ENCODE results near the gene ARHGEF19. TPM values are rescaled to one million over a fixed set of nuclear protein-coding genes. Genes with fewer than 3 reads are reported as not detected.

The ARHGEF19 gene
- total RNA-seq, 1 donor from 2014 or later, result 0.52 TPM

- Histone ChIP-seq H3K27ac (ENCODE audit: low read depth, low read length) (peak within 1 kb of the TSS; percentile 69), H3K9ac (ENCODE audit: low read depth in 1 of 3, low read length in 3 of 3) (peak within 1 kb of the TSS; percentile 78 to 89 (median 88)), H3K36me3 (ENCODE audit: control insufficient read depth in 3 of 3, insufficient read depth in 3 of 3, low read length in 3 of 3) (peaks cover 0 to 8% (median 2%) of the 10 kb centered on the region in 3 donors), H3K4me3 (ENCODE audit: low read length in 3 of 3) (peak within 1 kb of the TSS; percentile 74 to 88 (median 81)), H3K4me1 (ENCODE audit: control insufficient read depth in 3 of 3, insufficient read depth in 3 of 3, low read length in 3 of 3) (peaks cover 17 to 19% (median 18%) of the 10 kb centered on the region in 3 donors), H3K27me3 (ENCODE audit: control insufficient read depth in 3 of 3, insufficient read depth in 3 of 3, low read length in 3 of 3) (no peaks in the 10 kb centered on the region), H3K9me3 (ENCODE audit: control insufficient read depth in 3 of 3, low read length in 3 of 3) (no peaks in the 10 kb centered on the region)
Observed at GRCh38 chr1:16236511-16237342, 24.3 kb upstream of the ARHGEF19 start, which contains the start of gene CPLANE2. CPLANE2 (minus strand) TSS chr1:16237183; CDS start chr1:16236742, 441 bp downstream.

GRCh38 chr1:16235944-16236510 is 23.6 kb upstream of the ARHGEF19 start:
- Histone ChIP-seq H3K36me3 (ENCODE audit: control insufficient read depth in 3 of 3, insufficient read depth in 3 of 3, low read length in 3 of 3) (peaks cover 0 to 8% (median 2%) of the 10 kb centered on the region in 3 donors), H3K4me1 (ENCODE audit: control insufficient read depth in 3 of 3, insufficient read depth in 3 of 3, low read length in 3 of 3) (peaks cover 16 to 18% (median 17%) of the 10 kb centered on the region in 3 donors), H3K9ac (ENCODE audit: low read depth in 1 of 3, low read length in 3 of 3) (peak overlapping the region; percentile 78 to 89 (median 88)), H3K27me3 (ENCODE audit: control insufficient read depth in 3 of 3, insufficient read depth in 3 of 3, low read length in 3 of 3) (no peaks in the 10 kb centered on the region), H3K9me3 (ENCODE audit: control insufficient read depth in 3 of 3, low read length in 3 of 3) (no peaks in the 10 kb centered on the region), H3K27ac (ENCODE audit: low read depth, low read length) (peak overlapping the region; percentile 69), H3K4me3 (ENCODE audit: low read length in 3 of 3) (peak overlapping the region; percentile 74 to 88 (median 81))

- Histone ChIP-seq H3K27me3 (ENCODE audit: control insufficient read depth in 3 of 3, insufficient read depth in 3 of 3, low read length in 3 of 3) (no peaks in the 10 kb centered on the region), H3K4me3 (ENCODE audit: low read length in 3 of 3) (no peak overlapping the region), H3K27ac (ENCODE audit: low read depth, low read length) (no peak overlapping the region), H3K36me3 (ENCODE audit: control insufficient read depth in 3 of 3, insufficient read depth in 3 of 3, low read length in 3 of 3) (peaks cover 0 to 8% (median 2%) of the 10 kb centered on the region in 3 donors), H3K9ac (ENCODE audit: low read depth in 1 of 3, low read length in 3 of 3) (no peak overlapping the region), H3K9me3 (ENCODE audit: control insufficient read depth in 3 of 3, low read length in 3 of 3) (no peaks in the 10 kb centered on the region), H3K4me1 (ENCODE audit: control insufficient read depth in 3 of 3, insufficient read depth in 3 of 3, low read length in 3 of 3) (peaks cover 16 to 18% (median 17%) of the 10 kb centered on the region in 3 donors)
Observed at GRCh38 chr1:16235347-16235746, 22.9 kb upstream of the ARHGEF19 start.

GRCh38 chr1:16233431-16233830 is 21.0 kb upstream of the ARHGEF19 start:
- H3K4me1 ChIP-seq (ENCODE audit: control insufficient read depth in 3 of 3, insufficient read depth in 3 of 3, low read length in 3 of 3), result peaks cover 16 to 18% (median 17%) of the 10 kb centered on the region in 3 donors
- peaks cover 0 to 3% (median 3%) of the 10 kb centered on the region in 3 donors for H3K27me3 ChIP-seq (ENCODE audit: control insufficient read depth in 3 of 3, insufficient read depth in 3 of 3, low read length in 3 of 3)
- no peak overlapping the region for H3K9ac ChIP-seq (ENCODE audit: low read depth in 1 of 3, low read length in 3 of 3)
- H3K36me3 ChIP-seq (ENCODE audit: control insufficient read depth in 3 of 3, insufficient read depth in 3 of 3, low read length in 3 of 3), result peaks cover 0 to 8% (median 2%) of the 10 kb centered on the region in 3 donors
- H3K4me3 ChIP-seq (ENCODE audit: low read length in 3 of 3), result no peak overlapping the region
- no peaks in the 10 kb centered on the region for H3K9me3 ChIP-seq (ENCODE audit: control insufficient read depth in 3 of 3, low read length in 3 of 3)
- no peak overlapping the region for H3K27ac ChIP-seq (ENCODE audit: low read depth, low read length)

GRCh38 chr1:16232316-16232710 is 19.9 kb upstream of the ARHGEF19 start:
- Histone ChIP-seq H3K9me3 (ENCODE audit: control insufficient read depth in 3 of 3, low read length in 3 of 3) (no peaks in the 10 kb centered on the region), H3K9ac (ENCODE audit: low read depth in 1 of 3, low read length in 3 of 3) (no peak overlapping the region), H3K27me3 (ENCODE audit: control insufficient read depth in 3 of 3, insufficient read depth in 3 of 3, low read length in 3 of 3) (peaks cover 10 to 14% (median 10%) of the 10 kb centered on the region in 3 donors), H3K4me1 (ENCODE audit: control insufficient read depth in 3 of 3, insufficient read depth in 3 of 3, low read length in 3 of 3) (peaks cover 13% of the 10 kb centered on the region in 3 donors), H3K36me3 (ENCODE audit: control insufficient read depth in 3 of 3, insufficient read depth in 3 of 3, low read length in 3 of 3) (peaks cover 0 to 8% (median 2%) of the 10 kb centered on the region in 3 donors), H3K27ac (ENCODE audit: low read depth, low read length) (no peak overlapping the region), H3K4me3 (ENCODE audit: low read length in 3 of 3) (no peak overlapping the region)

GRCh38 chr1:16231331-16232315 is 19.2 kb upstream of the ARHGEF19 start:
- no peak overlapping the region for H3K27ac ChIP-seq (ENCODE audit: low read depth, low read length)
- H3K9me3 ChIP-seq (ENCODE audit: control insufficient read depth in 3 of 3, low read length in 3 of 3), result no peaks in the 10 kb centered on the region
- H3K4me1 ChIP-seq (ENCODE audit: control insufficient read depth in 3 of 3, insufficient read depth in 3 of 3, low read length in 3 of 3), result peaks cover 9 to 12% (median 9%) of the 10 kb centered on the region in 3 donors

GRCh38 chr1:16230744-16231143 is 18.3 kb upstream of the ARHGEF19 start:
- Histone ChIP-seq H3K9ac (ENCODE audit: low read depth in 1 of 3, low read length in 3 of 3) (no peak overlapping the region), H3K4me3 (ENCODE audit: low read length in 3 of 3) (no peak overlapping the region), H3K36me3 (ENCODE audit: control insufficient read depth in 3 of 3, insufficient read depth in 3 of 3, low read length in 3 of 3) (peaks cover 0 to 8% (median 2%) of the 10 kb centered on the region in 3 donors), H3K4me1 (ENCODE audit: control insufficient read depth in 3 of 3, insufficient read depth in 3 of 3, low read length in 3 of 3) (peaks cover 3 to 9% (median 7%) of the 10 kb centered on the region in 3 donors), H3K9me3 (ENCODE audit: control insufficient read depth in 3 of 3, low read length in 3 of 3) (no peaks in the 10 kb centered on the region), H3K27ac (ENCODE audit: low read depth, low read length) (no peak overlapping the region), H3K27me3 (ENCODE audit: control insufficient read depth in 3 of 3, insufficient read depth in 3 of 3, low read length in 3 of 3) (peaks cover 11 to 29% (median 19%) of the 10 kb centered on the region in 3 donors)

More at GRCh38 chr1:16231331-16232315, 19.2 kb upstream of the ARHGEF19 start:
- Histone ChIP-seq H3K27me3 (ENCODE audit: control insufficient read depth in 3 of 3, insufficient read depth in 3 of 3, low read length in 3 of 3) (peaks cover 11 to 20% (median 14%) of the 10 kb centered on the region in 3 donors), H3K4me3 (ENCODE audit: low read length in 3 of 3) (no peak overlapping the region), H3K36me3 (ENCODE audit: control insufficient read depth in 3 of 3, insufficient read depth in 3 of 3, low read length in 3 of 3) (peaks cover 0 to 8% (median 2%) of the 10 kb centered on the region in 3 donors), H3K9ac (ENCODE audit: low read depth in 1 of 3, low read length in 3 of 3) (no peak overlapping the region)

GRCh38 chr1:16229976-16230740 is 17.7 kb upstream of the ARHGEF19 start:
- H3K27me3 ChIP-seq (ENCODE audit: control insufficient read depth in 3 of 3, insufficient read depth in 3 of 3, low read length in 3 of 3), result peaks cover 11 to 29% (median 19%) of the 10 kb centered on the region in 3 donors
- no peak overlapping the region for H3K4me3 ChIP-seq (ENCODE audit: low read length in 3 of 3)

More at GRCh38 chr1:16229976-16230740, 17.7 kb upstream of the ARHGEF19 start:
- Histone ChIP-seq H3K27ac (ENCODE audit: low read depth, low read length) (no peak overlapping the region), H3K36me3 (ENCODE audit: control insufficient read depth in 3 of 3, insufficient read depth in 3 of 3, low read length in 3 of 3) (peaks cover 0 to 8% (median 2%) of the 10 kb centered on the region in 3 donors), H3K9me3 (ENCODE audit: control insufficient read depth in 3 of 3, low read length in 3 of 3) (no peaks in the 10 kb centered on the region), H3K9ac (ENCODE audit: low read depth in 1 of 3, low read length in 3 of 3) (no peak overlapping the region), H3K4me1 (ENCODE audit: control insufficient read depth in 3 of 3, insufficient read depth in 3 of 3, low read length in 3 of 3) (peaks cover 3 to 9% (median 7%) of the 10 kb centered on the region in 3 donors)
